Keratinocyte (primary cell): ENCODE measurements around the gene UMODL1. TPM values are rescaled to one million over a fixed set of nuclear protein-coding genes. Genes with fewer than 3 reads are reported as not detected.
A peak's percentile ranks its signal among the peaks of the same experiment; 100 is the strongest.

Source experiments
- DNase-seq: peaks from one replicate; pipeline ENCODE4 v3.0.0-alpha.2; 2011; ENCODE audit warnings: low read depth, missing footprints, low spot score
- FAIRE-seq: peaks from 2 replicates; lab custom pipeline; 2011; peaks lifted over from hg19 to GRCh38; lab: Jason Lieb, UNC
- H2AFZ ChIP-seq: 2 replicates; pipeline ENCODE4 v1.6.0; 2012; ENCODE audit warnings: low read length, control low read depth, inconsistent platforms; ENCODE audit not compliant: control insufficient read depth
- H3K27ac ChIP-seq: 2 replicates; pipeline ENCODE4 v1.5.1; 2011; ENCODE audit warnings: low read length; ENCODE audit not compliant: control insufficient read depth, insufficient read depth
- H3K27me3 ChIP-seq: 3 replicates; pipeline ENCODE4 v1.6.0; 2011; ENCODE audit warnings: low read length; ENCODE audit not compliant: control insufficient read depth, insufficient read depth; ENCODE audit errors: extremely low read depth
- H3K36me3 ChIP-seq, 2 experiments: 2 replicates in 1 of 2; 3 replicates in 1 of 2; pipeline ENCODE4 v1.5.1; 2011; ENCODE audit warnings: low read length in 2 of 2, mild to moderate bottlenecking in 1 of 2; ENCODE audit not compliant: control insufficient read depth in 2 of 2, insufficient read depth in 2 of 2; ENCODE audit errors: extremely low read depth in 1 of 2
- H3K4me1 ChIP-seq: 3 replicates; pipeline ENCODE4 v1.5.1; 2011; ENCODE audit warnings: low read length; ENCODE audit not compliant: control insufficient read depth, insufficient read depth; ENCODE audit errors: extremely low read depth
- H3K4me2 ChIP-seq: 3 replicates; pipeline ENCODE4 v1.6.0; 2011; ENCODE audit warnings: low read depth, low read length; ENCODE audit not compliant: control insufficient read depth, insufficient read depth; ENCODE audit errors: extremely low read depth
- H3K4me3 ChIP-seq, 3 experiments: fragments of 200-600 bp in 1 of 3; sonication (generic) in 1 of 3; 2 replicates in 2 of 3; 3 replicates in 1 of 3; pipeline ENCODE4 v1.5.1; 2011 to 2016; ENCODE audit warnings: low read length in 3 of 3, mild to moderate bottlenecking in 3 of 3, control low read depth in 2 of 3, inconsistent platforms in 1 of 3, low read depth in 1 of 3, mixed read lengths in 1 of 3, mixed run types in 1 of 3, moderate library complexity in 1 of 3; ENCODE audit not compliant: control insufficient read depth in 2 of 3, insufficient read depth in 2 of 3; ENCODE audit errors: extremely low read depth in 1 of 3
- H3K79me2 ChIP-seq: 2 replicates; pipeline ENCODE4 v1.6.0; 2012; ENCODE audit warnings: low read length; ENCODE audit not compliant: control insufficient read depth, insufficient read depth
- H3K9ac ChIP-seq: 3 replicates; pipeline ENCODE4 v1.6.0; 2011; ENCODE audit warnings: low read length; ENCODE audit not compliant: control insufficient read depth, insufficient read depth; ENCODE audit errors: extremely low read depth
- H3K9me1 ChIP-seq: 3 replicates; pipeline ENCODE4 v1.6.0; 2011; ENCODE audit warnings: low read length; ENCODE audit not compliant: control insufficient read depth, insufficient read depth; ENCODE audit errors: extremely low read depth
- H3K9me3 ChIP-seq: 2 replicates; pipeline ENCODE4 v1.5.1; 2012; ENCODE audit warnings: low read depth, low read length; ENCODE audit not compliant: control insufficient read depth
- H4K20me1 ChIP-seq: 3 replicates; pipeline ENCODE4 v1.6.0; 2011; ENCODE audit warnings: low read length; ENCODE audit not compliant: control insufficient read depth, insufficient read depth; ENCODE audit errors: extremely low read depth
- CTCF ChIP-seq, 3 experiments: IDR thresholded peaks in 1 of 3; conservative IDR thresholded peaks in 1 of 3; optimal IDR thresholded peaks in 1 of 3; 2 replicates in 2 of 3; 3 replicates in 1 of 3; pipeline versions ENCODE3 to v1.5.1; 2011; ENCODE audit warnings: low read length in 3 of 3, mild to moderate bottlenecking in 3 of 3, moderate library complexity in 2 of 3, control low read depth in 1 of 3, inconsistent platforms in 1 of 3; ENCODE audit not compliant: insufficient read depth in 2 of 3; ENCODE audit errors: extremely low read depth in 1 of 3
- EZH2 ChIP-seq: IDR thresholded peaks from one replicate; pipeline ENCODE4 v1.6.1; 2012; ENCODE audit warnings: inconsistent platforms, mild to moderate bottlenecking, low read length, moderate library complexity
- dilution Hi-C: fragments of 300-500 bp; cut with MboI; formaldehyde crosslinking; loops from one replicate; pipeline ENCODE4 v1.7.0; 2020; ENCODE audit warnings: low sequenced_read_pairs; ENCODE audit not compliant: extremely low pct_ligation_motif_present
- polyA plus RNA-seq, 5 experiments: library from polyadenylated mRNA; depleted of rRNA in 3 of 5; stranded (reverse) in 3 of 5; stranded (forward) in 1 of 5; unstranded in 1 of 5; fragments of >200 nt; gene quantifications; 1 replicate in 1 of 5; 2 replicates in 3 of 5; 3 replicates in 1 of 5; pipeline versions ENCODE4 v1.2.1 to v1.2.3, GENCODE V29; 2011 to 2012; ENCODE audit warnings: missing spikeins in 2 of 5, low read depth in 1 of 5, low replicate concordance in 1 of 5

UMODL1 gene
- polyA plus RNA-seq, 1 donor (not counting 4 experiments of a cell fraction or from before 2014, with no cell fraction given) = 0.03 TPM

- no peak overlapping the region for H3K27ac ChIP-seq
- no peaks in the 10 kb centered on the region for H3K36me3 ChIP-seq
- no peaks in the 10 kb centered on the region for H3K79me2 ChIP-seq
- no peak overlapping the region for H3K4me3 ChIP-seq
- no peak overlapping the region for H3K4me2 ChIP-seq
- FAIRE-seq (peak; percentile 72), DNase-seq (no peak)
- no peaks in the 10 kb centered on the region for H4K20me1 ChIP-seq
- no peak overlapping the region for H2AFZ ChIP-seq
- dilution Hi-C loops = no loop called here
- no peaks in the 10 kb centered on the region for H3K4me1 ChIP-seq
- no peaks in the 10 kb centered on the region for H3K9me3 ChIP-seq
- no peaks in the 10 kb centered on the region for H3K9me1 ChIP-seq
- TF ChIP-seq EZH2 (no peak), CTCF (optimal IDR thresholded peaks at IDR 0.05 in 1 of 3, IDR thresholded peaks at IDR 0.05 in 1 of 3, conservative IDR thresholded peaks at IDR 0.05 in 1 of 3; ENCODE audit: extremely low read depth in 1 of 3, insufficient read depth in 2 of 3, low read length in 3 of 3) (peak; percentile 87 to 95 (median 95))
- peaks cover 5% of the 10 kb centered on the region for H3K27me3 ChIP-seq
- H3K9ac ChIP-seq = no peak overlapping the region
Measured at GRCh38 chr21:42145569-42146272, 74.6 kb downstream of the UMODL1 start.

GRCh38 chr21:42146273-42146805 lies 75.2 kb downstream of the UMODL1 start:
- H4K20me1 ChIP-seq = no peaks in the 10 kb centered on the region
- no peak overlapping the region for H3K4me2 ChIP-seq
- H3K9ac ChIP-seq = no peak overlapping the region
- TF ChIP-seq EZH2 = no peak
- TF ChIP-seq CTCF (optimal IDR thresholded peaks at IDR 0.05 in 1 of 3, IDR thresholded peaks at IDR 0.05 in 1 of 3, conservative IDR thresholded peaks at IDR 0.05 in 1 of 3; ENCODE audit: extremely low read depth in 1 of 3, insufficient read depth in 2 of 3, low read length in 3 of 3) = no peak
- H3K4me3 ChIP-seq = no peak overlapping the region
- DNase-seq (no peak), FAIRE-seq (no peak)
- no peaks in the 10 kb centered on the region for H3K9me1 ChIP-seq
- no peak overlapping the region for H3K27ac ChIP-seq
- dilution Hi-C loops = no loop called here
- no peaks in the 10 kb centered on the region for H3K79me2 ChIP-seq
- H3K36me3 ChIP-seq = no peaks in the 10 kb centered on the region
- peaks cover 10% of the 10 kb centered on the region for H3K27me3 ChIP-seq
- no peaks in the 10 kb centered on the region for H3K4me1 ChIP-seq
- H3K9me3 ChIP-seq = no peaks in the 10 kb centered on the region
- no peak overlapping the region for H2AFZ ChIP-seq
